HG02588 (cell line): Measurements from ENCODE around the gene CCR5AS.
"Not testable (repeated sequence)": the region's sequence is repeated elsewhere in the genome, so short reads cannot be mapped to it uniquely, and the experiment has no call there.

Experiments
- ATAC-seq: cut with Tn5 transposase; IDR thresholded peaks from one replicate; pipeline ENCODE4 v1.9.1; 2021; ENCODE audit warnings: mild to moderate bottlenecking, moderate library complexity; ENCODE audit not compliant: unreplicated experiment

Gene CCR5AS

GRCh38 chr3:46429671-46430070, 22.8 kb upstream of the CCR5AS start:
- no peak for ATAC-seq

GRCh38 chr3:46429250-46429649, 22.4 kb upstream of the CCR5AS start:
- ATAC-seq = no peak

- ATAC-seq = no peak
These were observed 21.3 kb upstream of the CCR5AS start for GRCh38 chr3:46427916-46428833.

GRCh38 chr3:46427404-46427803, 20.5 kb upstream of the CCR5AS start:
- ATAC-seq = not testable (repeated sequence)

- ATAC-seq = not testable (repeated sequence)
These were observed 19.6 kb upstream of the CCR5AS start for GRCh38 chr3:46426476-46426875.

GRCh38 chr3:46423588-46423987, 16.7 kb upstream of the CCR5AS start:
- no peak for ATAC-seq

GRCh38 chr3:46422617-46423016, 15.8 kb upstream of the CCR5AS start:
- no peak for ATAC-seq

- no peak for ATAC-seq
These were observed 14.1 kb upstream of the CCR5AS start for GRCh38 chr3:46420931-46421330.

GRCh38 chr3:46419816-46420215, 12.9 kb upstream of the CCR5AS start:
- no peak for ATAC-seq

- ATAC-seq = no peak
These were observed 11.2 kb upstream of the CCR5AS start for GRCh38 chr3:46417841-46418611.

- no peak for ATAC-seq
These were observed 10.1 kb upstream of the CCR5AS start for GRCh38 chr3:46416811-46417510.

- ATAC-seq = no peak
These were observed 9.4 kb upstream of the CCR5AS start for GRCh38 chr3:46416125-46416810.

GRCh38 chr3:46414739-46415138, 7.9 kb upstream of the CCR5AS start:
- no peak for ATAC-seq

GRCh38 chr3:46413951-46414350, 7.1 kb upstream of the CCR5AS start:
- no peak for ATAC-seq

- ATAC-seq = no peak
These were observed 6.0 kb upstream of the CCR5AS start for GRCh38 chr3:46412786-46413298.

GRCh38 chr3:46411271-46411670, 4.4 kb upstream of the CCR5AS start:
- ATAC-seq = no peak

GRCh38 chr3:46410669-46411068, 3.8 kb upstream of the CCR5AS start:
- no peak for ATAC-seq

- ATAC-seq = no peak
These were observed 3.0 kb upstream of the CCR5AS start for GRCh38 chr3:46409739-46410489.

- ATAC-seq = no peak
These were observed 2.0 kb upstream of the CCR5AS start for GRCh38 chr3:46408853-46409252.

GRCh38 chr3:46407970-46408369, 1.1 kb upstream of the CCR5AS start:
- ATAC-seq = no peak
